ENCODE measurements around the gene DHRS7. TPM values are rescaled to one million over a fixed set of nuclear protein-coding genes. Genes with fewer than 3 reads are reported as not detected.

DHRS7 gene
- total RNA-seq, 1 experiment from 2014 or later: 63.4 TPM

DNA sequence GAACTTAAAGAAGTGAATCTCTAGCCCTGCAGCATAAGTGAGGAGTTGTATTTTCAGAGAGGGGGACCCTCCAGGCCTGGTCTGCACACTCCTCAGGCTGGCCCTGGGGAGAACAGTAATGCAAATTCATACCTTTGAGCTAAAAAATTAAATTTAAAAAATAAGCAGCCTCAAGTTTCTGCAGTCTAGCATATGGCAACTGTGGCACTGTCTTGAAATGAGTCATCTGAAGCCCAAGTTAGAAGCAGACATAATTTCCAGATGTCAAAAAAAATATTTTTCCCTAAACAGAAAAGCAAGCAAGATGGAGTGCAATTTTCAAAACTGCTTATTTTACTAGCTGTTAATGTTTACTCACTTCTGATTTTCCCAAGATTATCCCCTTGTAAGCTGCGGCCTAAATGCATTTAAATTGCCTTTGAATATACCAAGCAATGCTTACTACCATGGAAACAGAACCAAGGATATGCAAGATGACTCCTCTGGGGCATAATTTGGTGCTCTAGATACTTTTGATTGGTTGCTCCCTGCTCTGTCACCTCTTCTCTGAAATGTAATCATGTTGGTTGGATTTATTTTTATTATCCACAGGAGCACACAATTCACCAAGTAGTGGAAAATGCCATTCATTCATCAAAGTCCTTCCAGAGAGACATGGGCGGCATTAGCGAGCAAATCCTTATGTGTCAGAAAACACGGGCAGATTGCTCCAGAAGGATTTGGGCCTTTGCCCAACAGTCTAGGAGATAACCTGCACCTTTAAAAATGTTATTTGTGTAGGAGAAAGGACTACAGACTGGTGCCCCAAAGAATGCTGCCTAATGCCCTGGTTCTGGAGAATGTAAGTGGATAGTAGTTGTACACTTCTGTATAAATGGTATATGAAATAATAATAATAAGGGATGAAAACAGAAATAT lies 25.0 kb upstream of the DHRS7 start:
- no peak for DNase-seq (ENCODE audit: low read depth)
- in situ Hi-C loops (cut with HindIII; ENCODE audit: low pct_unique_long_range_greater_than_20kb, low sequenced_read_pairs): loop anchor here (25.0 kb wide), 1 partner anchor 228 kb away; no protein-coding TSS in a partner anchor

DNA sequence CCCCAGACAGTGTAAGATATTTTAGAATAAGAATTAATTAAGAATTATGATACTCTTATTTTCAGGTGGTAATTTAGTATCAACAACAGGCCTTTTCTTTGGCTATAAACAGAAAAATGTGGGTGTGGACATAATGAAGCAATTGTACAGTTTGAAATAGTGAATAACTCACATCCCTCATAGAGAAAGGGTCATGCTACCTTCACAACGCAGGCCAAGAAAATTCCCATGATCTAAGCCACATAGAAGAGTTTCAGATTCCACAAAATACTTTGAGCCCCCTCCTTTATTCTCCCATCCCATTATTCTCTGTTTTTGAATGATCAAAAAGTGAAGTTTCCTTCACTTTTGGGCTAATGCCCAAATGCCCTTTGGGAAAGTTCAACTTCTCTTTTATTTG lies 23.5 kb upstream of the DHRS7 start:
- no peak for DNase-seq (ENCODE audit: low read depth)
- in situ Hi-C loops (cut with HindIII; ENCODE audit: low pct_unique_long_range_greater_than_20kb, low sequenced_read_pairs): loop anchor here (25.0 kb wide), 1 partner anchor 226 kb away; no protein-coding TSS in a partner anchor

DNA sequence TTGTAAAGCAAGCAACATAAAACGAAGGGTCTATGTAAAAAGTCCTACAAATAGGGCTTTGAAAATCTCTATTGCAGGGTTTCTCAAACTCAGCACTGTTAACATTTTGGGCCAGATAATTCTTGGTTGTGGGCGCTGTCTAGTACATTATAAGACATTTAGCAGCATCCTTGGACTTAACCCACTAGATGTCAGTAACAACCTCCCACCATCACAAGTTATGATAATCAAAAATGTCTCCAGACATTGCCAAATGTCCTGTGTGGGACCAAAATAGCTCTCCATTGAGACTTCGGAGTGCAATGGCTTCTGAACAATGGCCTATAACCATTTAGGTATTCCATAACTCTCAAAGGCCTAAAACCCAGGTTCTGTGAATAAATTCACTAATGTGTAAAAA lies 22.9 kb upstream of the DHRS7 start:
- DNase-seq (ENCODE audit: low read depth): no peak
- in situ Hi-C loops (cut with HindIII; ENCODE audit: low pct_unique_long_range_greater_than_20kb, low sequenced_read_pairs): loop anchor here (25.0 kb wide), 1 partner anchor 226 kb away; no protein-coding TSS in a partner anchor

GRCh38 chr14:60184905-60185555 lies 19.8 kb upstream of the DHRS7 start:
- in situ Hi-C loops (cut with HindIII; ENCODE audit: low pct_unique_long_range_greater_than_20kb, low sequenced_read_pairs): loop anchor here (25.0 kb wide), 1 partner anchor 223 kb away; no protein-coding TSS in a partner anchor
- DNase-seq (ENCODE audit: low read depth): no peak

DNA sequence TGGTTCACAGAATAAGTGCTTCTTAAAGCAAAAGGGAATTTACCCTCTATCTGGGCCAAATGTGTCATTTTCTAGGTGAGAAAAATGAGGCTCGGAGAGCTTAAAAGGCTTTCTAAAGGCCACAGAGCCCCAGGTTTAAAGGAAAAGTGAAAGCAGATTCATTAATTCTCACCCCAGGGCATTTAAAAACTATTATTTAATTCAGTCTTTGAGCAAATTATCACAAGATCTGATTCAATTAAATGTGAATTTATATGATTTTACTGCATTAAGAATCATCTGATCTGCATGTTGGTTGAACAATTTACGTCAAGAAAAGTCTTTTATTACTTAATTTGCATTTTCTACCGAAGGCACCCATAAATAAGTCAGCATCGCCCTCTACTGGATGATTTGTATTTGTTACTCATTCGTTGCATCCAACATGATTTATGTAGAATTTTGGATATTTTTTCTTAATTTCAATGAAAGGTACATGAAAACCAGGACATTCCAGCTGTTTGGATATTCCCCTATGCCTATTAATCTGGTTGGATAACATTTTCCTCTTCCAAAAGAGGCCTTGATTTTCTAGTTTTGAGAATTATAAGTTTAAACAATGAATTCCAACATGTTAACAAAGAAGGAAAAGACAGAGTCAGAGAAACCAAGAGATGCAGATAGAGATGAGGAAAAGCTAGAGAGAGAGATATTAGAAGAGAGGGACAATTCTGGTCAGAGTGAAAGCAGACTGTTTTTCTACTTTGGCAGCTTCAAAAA lies 19.1 kb upstream of the DHRS7 start:
- DNase-seq (ENCODE audit: low read depth): peak; percentile 33
- in situ Hi-C loops (cut with HindIII; ENCODE audit: low pct_unique_long_range_greater_than_20kb, low sequenced_read_pairs): loop anchor here (25.0 kb wide), 1 partner anchor 222 kb away; no protein-coding TSS in a partner anchor

DNA sequence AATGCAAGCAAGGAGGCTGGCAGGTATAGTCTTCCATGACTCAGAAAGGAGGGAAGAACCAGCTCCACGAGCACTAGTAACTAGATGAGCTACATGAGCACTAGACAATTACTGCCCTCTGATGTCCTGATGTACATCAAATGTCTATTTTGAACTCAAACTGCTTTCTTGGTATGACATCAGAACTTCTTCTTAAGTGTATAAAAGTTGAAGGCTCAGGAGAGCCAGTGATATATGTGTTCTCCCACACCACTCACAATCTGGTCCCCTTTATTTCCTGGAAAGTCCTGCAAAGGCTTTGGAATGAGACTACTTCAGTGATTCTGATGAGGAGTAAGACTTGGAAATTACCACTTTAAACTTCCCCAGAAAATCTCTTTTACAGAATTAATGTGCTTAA lies 18.5 kb upstream of the DHRS7 start:
- in situ Hi-C loops (cut with HindIII; ENCODE audit: low pct_unique_long_range_greater_than_20kb, low sequenced_read_pairs): loop anchor here (25.0 kb wide), 1 partner anchor 221 kb away; no protein-coding TSS in a partner anchor
- no peak for DNase-seq (ENCODE audit: low read depth)

GRCh38 chr14:60183138-60183537 lies 17.9 kb upstream of the DHRS7 start:
- in situ Hi-C loops (cut with HindIII; ENCODE audit: low pct_unique_long_range_greater_than_20kb, low sequenced_read_pairs): loop anchor here (25.0 kb wide), 1 partner anchor 221 kb away; no protein-coding TSS in a partner anchor
- DNase-seq (ENCODE audit: low read depth): no peak

- in situ Hi-C loops (cut with HindIII; ENCODE audit: low pct_unique_long_range_greater_than_20kb, low sequenced_read_pairs): loop anchor here (25.0 kb wide), 1 partner anchor 217 kb away; no protein-coding TSS in a partner anchor
- DNase-seq (ENCODE audit: low read depth): peak; percentile 30
Observed at GRCh38 chr14:60179431-60179869, 14.3 kb upstream of the DHRS7 start.

DNA sequence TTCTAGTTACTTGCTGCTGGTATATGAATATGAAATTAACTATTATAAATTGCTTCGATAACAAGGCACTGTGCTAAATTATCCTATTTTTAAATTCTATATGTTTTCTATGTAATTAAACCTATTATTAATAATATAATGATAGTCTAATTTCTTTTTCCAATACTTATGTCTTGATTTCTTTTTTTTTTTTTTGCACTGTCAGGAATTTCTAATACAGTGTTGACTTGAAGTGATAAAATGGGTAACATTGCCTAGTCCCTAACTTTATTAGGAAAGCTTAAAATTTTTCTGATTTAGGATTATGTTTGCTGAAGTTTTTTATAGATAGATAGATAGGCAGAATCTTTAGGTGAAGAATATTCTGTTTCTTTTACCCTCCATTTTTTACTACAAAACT lies 13.6 kb upstream of the DHRS7 start:
- DNase-seq (ENCODE audit: low read depth): no peak
- in situ Hi-C loops (cut with HindIII; ENCODE audit: low pct_unique_long_range_greater_than_20kb, low sequenced_read_pairs): loop anchor here (25.0 kb wide), 1 partner anchor 217 kb away; no protein-coding TSS in a partner anchor

- in situ Hi-C loops (cut with HindIII; ENCODE audit: low pct_unique_long_range_greater_than_20kb, low sequenced_read_pairs): loop anchor here (25.0 kb wide), 1 partner anchor 216 kb away; no protein-coding TSS in a partner anchor
- no peak for DNase-seq (ENCODE audit: low read depth)
Observed at GRCh38 chr14:60178164-60178563, 13.0 kb upstream of the DHRS7 start.

GRCh38 chr14:60175255-60175902 lies 10.2 kb upstream of the DHRS7 start:
- DNase-seq (ENCODE audit: low read depth): no peak
- in situ Hi-C loops (cut with HindIII; ENCODE audit: low pct_unique_long_range_greater_than_20kb, low sequenced_read_pairs): loop anchor here (25.0 kb wide), 1 partner anchor 213 kb away; no protein-coding TSS in a partner anchor

- in situ Hi-C loops (cut with HindIII; ENCODE audit: low pct_unique_long_range_greater_than_20kb, low sequenced_read_pairs): loop anchor here (25.0 kb wide), 1 partner anchor 212 kb away; no protein-coding TSS in a partner anchor
- no peak for DNase-seq (ENCODE audit: low read depth)
Observed at GRCh38 chr14:60174352-60175254, 9.4 kb upstream of the DHRS7 start.

DNA sequence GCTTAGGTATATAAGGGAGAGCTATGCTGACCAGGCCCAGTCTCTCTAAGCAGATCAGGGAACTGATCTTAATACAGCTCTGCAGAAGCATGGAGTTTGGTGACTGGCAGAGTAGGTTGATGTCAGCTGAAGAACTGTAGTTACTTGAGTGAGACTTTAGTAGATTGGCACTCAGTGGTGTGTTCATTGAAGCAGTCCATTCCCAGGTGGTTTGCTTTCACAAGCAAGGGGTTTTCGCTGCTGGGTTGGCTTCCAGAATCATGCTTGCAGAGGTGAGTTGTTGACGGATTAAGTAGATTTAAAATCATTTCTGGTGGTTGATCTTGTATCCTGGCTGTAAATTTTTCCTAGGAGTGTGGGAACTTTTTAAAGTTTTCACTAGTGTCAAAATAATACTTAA lies 6.5 kb upstream of the DHRS7 start:
- in situ Hi-C loops (cut with HindIII; ENCODE audit: low pct_unique_long_range_greater_than_20kb, low sequenced_read_pairs): no loop called here
- DNase-seq (ENCODE audit: low read depth): no peak

GRCh38 chr14:60170948-60171347 lies 5.8 kb upstream of the DHRS7 start:
- no peak for DNase-seq (ENCODE audit: low read depth)
- in situ Hi-C loops (cut with HindIII; ENCODE audit: low pct_unique_long_range_greater_than_20kb, low sequenced_read_pairs): no loop called here

DNA sequence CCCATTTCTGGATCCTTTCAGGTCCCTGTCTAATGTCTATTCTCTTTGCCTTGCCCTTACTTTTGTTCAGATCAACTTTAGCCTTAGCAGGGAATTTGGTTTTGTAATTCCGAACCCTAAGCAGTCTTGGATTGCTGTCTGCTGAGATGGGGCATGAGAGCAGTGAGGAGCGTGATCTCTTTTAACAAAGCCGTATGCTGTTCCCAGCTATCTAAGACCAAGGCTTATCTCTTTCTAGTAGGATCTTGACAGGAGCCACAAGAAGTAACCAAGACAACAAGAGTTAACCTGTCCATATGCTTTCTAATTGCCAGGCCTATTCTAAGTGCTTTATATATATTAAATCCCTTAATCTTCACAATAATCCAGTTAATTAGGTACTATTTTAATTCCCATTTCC lies 4.5 kb upstream of the DHRS7 start:
- in situ Hi-C loops (cut with HindIII; ENCODE audit: low pct_unique_long_range_greater_than_20kb, low sequenced_read_pairs): no loop called here
- no peak for DNase-seq (ENCODE audit: low read depth)

- DNase-seq (ENCODE audit: low read depth): no peak
Observed at GRCh38 chr14:60166142-60166541, 944 bp upstream of the DHRS7 start.

DNA sequence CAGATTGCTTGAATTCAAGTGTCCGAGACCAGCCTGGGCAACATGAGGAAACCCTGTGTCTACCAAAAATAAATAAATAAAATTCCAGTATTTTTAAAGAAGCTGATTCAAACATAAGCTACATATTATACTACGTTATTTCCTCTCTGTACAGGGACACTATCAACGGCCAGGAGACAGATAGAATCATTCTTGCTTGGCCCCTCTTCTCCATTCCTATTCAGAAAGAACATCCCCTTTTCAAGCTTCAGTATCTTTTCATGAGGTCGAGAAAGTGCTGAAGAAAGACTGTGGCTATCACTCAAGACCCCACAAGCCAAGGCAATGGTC lies 314 bp upstream of the DHRS7 start:
- in situ Hi-C loops (cut with HindIII; ENCODE audit: low pct_unique_long_range_greater_than_20kb, low sequenced_read_pairs): no loop called here
- DNase-seq (ENCODE audit: low read depth): no peak

More at GRCh38 chr14:60166142-60166541, 944 bp upstream of the DHRS7 start:
- in situ Hi-C loops (cut with HindIII; ENCODE audit: low pct_unique_long_range_greater_than_20kb, low sequenced_read_pairs): no loop called here
